Neuron (in vitro differentiated cells): Measurements from ENCODE around the gene SPATS2L.

Experiments used
- H2AFZ ChIP-seq: one replicate; pipeline ENCODE4 v1.6.1; 2013; ENCODE audit warnings: low read depth, mild to moderate bottlenecking, inconsistent platforms, low read length, moderate library complexity
- H3K27me3 ChIP-seq: one replicate; pipeline ENCODE4 v1.6.1; 2013; ENCODE audit warnings: low read length; ENCODE audit not compliant: insufficient read depth
- H3K36me3 ChIP-seq: one replicate; pipeline ENCODE4 v1.6.1; 2013; ENCODE audit warnings: low read length; ENCODE audit not compliant: insufficient read depth
- H3K4me1 ChIP-seq: one replicate; pipeline ENCODE4 v1.6.1; 2013; ENCODE audit warnings: low read length; ENCODE audit not compliant: insufficient read depth
- H3K4me3 ChIP-seq: 2 replicates; pipeline ENCODE4 v1.5.1; 2013; ENCODE audit warnings: mild to moderate bottlenecking, low read length, moderate library complexity
- H3K9me3 ChIP-seq: one replicate; pipeline ENCODE4 v1.6.1; 2013; ENCODE audit warnings: low read length

Gene SPATS2L

DNA sequence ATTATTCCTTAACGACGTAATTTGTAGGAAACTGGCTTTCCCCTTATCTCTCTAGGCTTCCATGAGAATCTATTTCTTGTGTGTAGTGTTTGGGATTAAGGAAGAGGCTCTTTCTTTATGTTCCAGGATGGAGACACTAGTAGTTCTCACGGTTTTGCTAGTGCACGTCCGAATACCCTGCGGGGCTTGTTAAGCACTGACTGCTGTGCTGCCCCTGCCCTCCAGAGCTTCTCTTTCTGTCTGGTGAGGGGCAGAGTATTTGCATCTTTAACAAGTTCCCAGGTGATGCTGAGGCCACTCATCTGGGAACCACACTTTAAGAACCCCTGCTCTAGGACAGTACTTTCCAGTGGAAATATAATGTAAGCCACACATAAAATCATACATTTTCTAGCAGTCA is 76.4 kb downstream of the SPATS2L start:
- Histone ChIP-seq H3K9me3 (no peaks in the 10 kb centered on the region), H3K27me3 (no peaks in the 10 kb centered on the region), H3K4me3 (no peak overlapping the region), H3K36me3 (no peaks in the 10 kb centered on the region), H2AFZ (no peak overlapping the region), H3K4me1 (peaks cover 55% of the 10 kb centered on the region)

DNA sequence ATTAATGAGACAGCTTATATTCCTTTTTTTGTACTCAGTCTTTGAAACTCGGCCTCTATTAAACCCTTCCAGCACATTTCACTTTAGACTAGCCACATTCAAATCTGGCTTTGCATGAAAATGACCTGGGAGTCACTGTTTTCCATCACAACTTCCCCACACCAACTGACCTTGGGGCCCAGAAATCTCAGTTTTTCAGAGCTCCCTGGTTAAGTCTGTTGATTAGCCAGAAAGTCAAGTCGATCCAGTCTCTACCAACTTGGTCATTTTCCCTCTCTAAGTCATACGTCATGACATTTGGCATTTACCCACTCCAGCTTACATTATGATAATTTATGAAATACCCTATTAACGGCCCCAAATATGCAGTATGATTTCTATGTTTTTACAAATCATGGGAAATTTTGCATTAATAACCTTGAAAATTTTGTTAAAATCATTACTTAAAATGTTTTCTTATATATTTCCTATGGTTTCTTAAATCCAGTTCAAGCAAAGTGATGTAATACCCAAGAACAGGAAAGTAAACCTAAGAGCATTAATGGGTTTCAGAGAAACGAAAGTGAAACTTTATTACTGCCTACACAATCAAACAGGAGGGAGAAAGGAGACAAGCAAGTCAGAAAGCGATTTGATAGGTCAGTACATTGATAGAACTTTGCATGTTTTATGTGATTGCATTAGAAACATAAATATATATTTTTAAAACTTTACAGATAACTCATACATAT is 77.1 kb downstream of the SPATS2L start:
- Histone ChIP-seq H3K27me3 (no peaks in the 10 kb centered on the region), H3K4me3 (no peak overlapping the region), H2AFZ (no peak overlapping the region), H3K9me3 (no peaks in the 10 kb centered on the region), H3K36me3 (no peaks in the 10 kb centered on the region), H3K4me1 (peaks cover 48% of the 10 kb centered on the region)

DNA sequence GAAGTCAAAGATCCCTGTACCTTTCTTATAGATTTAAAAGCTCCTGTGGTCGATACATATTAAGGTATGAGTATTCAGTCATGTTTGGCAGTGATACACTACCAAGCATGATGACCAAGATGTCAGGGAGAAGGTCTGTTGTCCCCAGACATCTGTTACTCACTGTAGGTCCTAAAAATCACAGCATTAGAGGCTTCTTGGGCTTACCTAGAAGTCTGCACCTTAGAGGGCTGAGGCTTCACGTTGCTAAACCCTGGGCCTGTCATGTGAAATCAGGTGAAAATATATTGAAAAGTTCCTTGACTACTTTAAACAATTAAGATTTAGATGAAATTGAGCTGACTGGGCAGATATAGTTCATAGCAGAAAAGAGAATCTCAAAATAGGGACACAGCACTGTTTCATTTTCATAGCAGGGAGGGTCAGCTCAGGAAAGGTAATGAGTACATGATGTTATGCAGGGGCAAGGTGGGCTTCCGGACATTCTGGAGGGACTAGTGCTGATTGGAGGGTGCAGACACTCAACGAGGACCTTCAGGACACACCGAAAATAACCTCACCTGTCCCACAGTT is 78.7 kb downstream of the SPATS2L start:
- H3K9me3 ChIP-seq = no peaks in the 10 kb centered on the region

DNA sequence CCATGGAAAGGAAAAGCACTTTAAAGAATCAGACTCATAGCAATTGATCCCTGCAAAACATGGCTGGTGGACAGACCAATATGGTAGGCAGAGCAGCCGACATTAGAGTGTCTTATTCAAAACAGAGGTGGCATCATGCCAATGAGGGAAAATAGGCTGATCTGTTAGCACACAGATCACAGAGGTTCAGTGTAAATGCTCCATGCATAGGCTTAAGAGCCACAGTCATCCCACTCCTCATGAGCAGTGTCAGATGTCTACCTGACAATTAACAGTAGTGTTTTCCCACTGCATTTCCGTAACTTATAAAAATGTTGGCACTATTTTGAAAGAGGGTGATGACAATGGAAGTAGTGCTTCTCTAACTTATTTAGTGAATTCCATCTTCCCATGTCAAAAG is 86.7 kb downstream of the SPATS2L start:
- peaks cover 3% of the 10 kb centered on the region for H3K9me3 ChIP-seq
- peaks cover 22% of the 10 kb centered on the region for H3K4me1 ChIP-seq
- H3K36me3 ChIP-seq = peaks cover 13% of the 10 kb centered on the region
- no peaks in the 10 kb centered on the region for H3K27me3 ChIP-seq
- no peak overlapping the region for H3K4me3 ChIP-seq
- H2AFZ ChIP-seq = no peak overlapping the region

More for the DNA sequence above, 78.7 kb downstream of the SPATS2L start:
- H3K36me3 ChIP-seq = peaks cover 10% of the 10 kb centered on the region
- no peak overlapping the region for H2AFZ ChIP-seq
- peaks cover 32% of the 10 kb centered on the region for H3K4me1 ChIP-seq
- no peaks in the 10 kb centered on the region for H3K27me3 ChIP-seq
- H3K4me3 ChIP-seq = no peak overlapping the region

DNA sequence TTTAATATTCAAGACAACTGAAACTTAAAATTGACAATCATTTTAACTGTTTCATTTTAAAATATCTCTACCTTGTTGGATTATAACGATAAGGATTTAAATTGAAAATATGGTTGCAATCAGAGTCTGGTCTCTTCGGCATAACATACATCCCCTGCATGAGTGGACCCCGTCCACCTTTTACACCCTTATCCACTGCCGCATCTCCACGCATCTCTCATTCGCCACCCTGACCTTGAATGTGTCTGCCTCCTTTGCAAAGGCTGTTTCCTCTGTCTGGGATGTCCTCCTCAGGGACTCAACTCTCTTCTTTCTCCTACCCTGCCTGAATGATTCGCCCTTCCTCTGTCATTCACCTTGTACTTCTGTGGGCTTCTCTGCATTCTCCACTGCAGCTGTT is 87.6 kb downstream of the SPATS2L start:
- peaks cover 13% of the 10 kb centered on the region for H3K36me3 ChIP-seq
- peaks cover 28% of the 10 kb centered on the region for H3K4me1 ChIP-seq
- no peaks in the 10 kb centered on the region for H3K27me3 ChIP-seq
- no peak overlapping the region for H2AFZ ChIP-seq
- no peak overlapping the region for H3K4me3 ChIP-seq
- peaks cover 3% of the 10 kb centered on the region for H3K9me3 ChIP-seq

DNA sequence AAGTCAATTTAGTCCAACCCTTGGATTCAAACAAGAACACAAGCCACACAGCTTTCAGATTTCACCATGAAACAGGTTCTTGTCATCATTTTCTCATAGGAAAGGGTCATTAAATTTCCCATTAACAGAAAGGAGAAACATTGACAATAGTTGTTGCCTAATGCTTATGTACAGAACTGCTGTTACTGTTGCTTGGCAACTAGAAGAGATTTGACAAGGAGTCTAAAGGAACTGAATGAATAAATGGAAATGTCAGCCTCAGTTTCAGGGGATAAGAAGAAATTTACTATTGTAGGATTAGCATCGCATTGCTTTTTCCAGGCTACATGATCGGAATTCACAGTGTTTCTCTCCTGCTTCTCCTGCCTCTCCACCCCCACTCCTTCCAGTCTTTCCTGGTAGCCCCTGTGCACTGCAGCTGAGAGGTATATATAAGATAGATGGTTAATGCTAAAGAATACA is 90.3 kb downstream of the SPATS2L start:
- peaks cover 28% of the 10 kb centered on the region for H3K4me1 ChIP-seq
- no peaks in the 10 kb centered on the region for H3K27me3 ChIP-seq
- H2AFZ ChIP-seq = no peak overlapping the region
- H3K36me3 ChIP-seq = no peaks in the 10 kb centered on the region
- H3K4me3 ChIP-seq = peak overlapping the region; percentile 2
- H3K9me3 ChIP-seq = no peaks in the 10 kb centered on the region

DNA sequence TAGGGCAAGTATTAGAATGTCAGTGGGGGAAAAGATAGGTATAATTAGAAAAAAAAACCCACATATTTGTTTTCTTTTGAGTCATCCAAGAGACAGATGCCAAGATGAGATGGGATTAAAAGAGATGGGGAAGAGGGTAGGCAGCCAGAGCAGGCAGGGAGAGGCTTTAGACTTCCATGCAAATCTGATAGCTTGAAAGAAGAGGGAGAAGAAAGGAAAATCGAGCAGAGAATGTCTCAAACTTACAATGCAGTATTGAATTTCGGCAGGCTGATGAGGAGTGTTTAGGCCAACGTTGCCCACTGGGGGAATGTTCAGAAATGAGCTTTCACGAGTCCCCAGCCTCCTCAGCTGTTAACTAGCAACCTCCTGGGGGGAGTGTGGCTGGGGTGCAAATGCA is 91.3 kb downstream of the SPATS2L start:
- no peaks in the 10 kb centered on the region for H3K9me3 ChIP-seq
- H3K4me3 ChIP-seq = no peak overlapping the region
- H2AFZ ChIP-seq = no peak overlapping the region
- peaks cover 27% of the 10 kb centered on the region for H3K4me1 ChIP-seq
- H3K27me3 ChIP-seq = no peaks in the 10 kb centered on the region
- H3K36me3 ChIP-seq = no peaks in the 10 kb centered on the region

DNA sequence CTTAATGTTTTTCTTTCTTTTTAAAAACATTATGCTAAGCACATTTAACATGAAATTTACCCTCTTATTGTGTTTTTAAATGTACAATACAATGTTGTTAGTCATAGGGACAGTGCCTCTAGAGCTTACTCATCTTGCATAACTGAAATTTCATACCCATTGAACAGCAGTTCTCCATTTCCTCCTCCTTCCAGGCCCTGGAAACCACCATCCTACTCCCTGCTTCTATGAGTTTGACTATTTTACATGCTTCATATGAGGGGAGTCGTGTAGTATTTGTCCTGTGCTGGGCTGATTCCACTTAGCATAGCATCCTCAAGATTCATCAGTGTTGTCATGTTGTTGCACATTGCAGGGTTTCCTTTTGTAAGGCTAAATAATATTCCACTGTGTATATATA is 92.6 kb downstream of the SPATS2L start:
- Histone ChIP-seq H2AFZ (no peak overlapping the region), H3K4me3 (no peak overlapping the region), H3K36me3 (no peaks in the 10 kb centered on the region), H3K4me1 (peaks cover 27% of the 10 kb centered on the region), H3K27me3 (no peaks in the 10 kb centered on the region), H3K9me3 (no peaks in the 10 kb centered on the region)

DNA sequence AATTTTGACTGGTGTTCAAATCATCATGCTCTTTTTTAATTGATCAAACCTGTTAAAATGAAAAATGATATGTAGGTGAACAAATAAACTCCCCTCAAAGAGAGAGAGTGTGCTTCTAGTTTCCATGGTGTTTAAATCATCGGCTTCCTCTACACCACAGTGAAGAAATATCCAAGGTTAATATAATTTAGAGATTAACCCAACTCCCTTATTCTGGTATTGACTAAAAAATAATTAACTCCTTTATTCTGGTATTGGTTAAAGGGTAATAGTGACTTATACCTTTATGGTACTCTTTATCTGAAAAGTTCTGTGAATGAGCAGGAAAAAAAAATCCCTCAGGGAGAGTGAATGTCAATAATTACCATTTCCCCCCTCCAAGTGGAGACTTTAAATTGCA is 93.1 kb downstream of the SPATS2L start:
- no peaks in the 10 kb centered on the region for H3K36me3 ChIP-seq
- H2AFZ ChIP-seq = no peak overlapping the region
- H3K4me3 ChIP-seq = no peak overlapping the region
- no peaks in the 10 kb centered on the region for H3K27me3 ChIP-seq
- H3K4me1 ChIP-seq = peaks cover 27% of the 10 kb centered on the region
- no peaks in the 10 kb centered on the region for H3K9me3 ChIP-seq

DNA sequence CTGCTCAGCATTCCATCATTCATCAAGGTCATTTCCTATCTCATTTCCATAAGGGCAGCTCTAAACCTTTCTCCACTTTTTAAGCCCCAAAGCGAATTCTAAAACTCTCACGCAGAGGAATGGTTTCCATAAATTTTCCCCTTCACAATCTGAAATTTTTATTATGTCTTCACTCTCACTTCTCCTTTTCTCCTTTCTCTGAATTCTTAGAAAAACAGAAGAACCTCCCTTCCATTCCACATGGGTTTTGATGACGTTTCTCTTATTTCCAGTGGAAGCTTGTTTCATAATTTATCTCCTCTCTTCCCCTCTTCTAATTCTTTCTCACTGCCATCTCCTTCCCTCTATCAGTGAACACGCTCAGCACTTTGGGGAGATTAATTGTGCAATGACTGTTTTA is 97.3 kb downstream of the SPATS2L start:
- Histone ChIP-seq H3K4me3 (no peak overlapping the region), H3K9me3 (no peaks in the 10 kb centered on the region), H2AFZ (no peak overlapping the region), H3K27me3 (no peaks in the 10 kb centered on the region), H3K4me1 (peaks cover 12% of the 10 kb centered on the region), H3K36me3 (no peaks in the 10 kb centered on the region)

DNA sequence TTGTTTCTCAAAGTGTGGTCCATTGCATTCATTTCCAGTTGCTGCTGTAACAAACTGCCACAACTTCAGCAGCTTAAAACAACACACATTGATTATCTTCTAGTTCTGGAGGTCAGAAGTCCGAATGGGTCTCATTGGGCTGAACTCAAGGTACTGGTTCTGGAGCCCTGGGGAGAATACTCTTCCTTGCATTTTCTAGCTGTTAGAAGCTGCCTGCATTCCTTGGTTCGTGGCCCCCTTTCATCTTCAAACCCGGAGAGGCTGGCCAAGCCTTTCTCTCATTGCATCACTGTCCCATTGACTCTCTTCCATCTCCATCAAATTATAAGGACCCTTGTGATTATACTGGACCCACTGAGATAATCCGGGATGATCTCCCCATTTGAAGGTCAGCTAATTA is 98.1 kb downstream of the SPATS2L start:
- H3K4me3 ChIP-seq = no peak overlapping the region
- H3K27me3 ChIP-seq = no peaks in the 10 kb centered on the region
- H2AFZ ChIP-seq = no peak overlapping the region
- H3K36me3 ChIP-seq = no peaks in the 10 kb centered on the region
- no peaks in the 10 kb centered on the region for H3K9me3 ChIP-seq
- peaks cover 12% of the 10 kb centered on the region for H3K4me1 ChIP-seq

DNA sequence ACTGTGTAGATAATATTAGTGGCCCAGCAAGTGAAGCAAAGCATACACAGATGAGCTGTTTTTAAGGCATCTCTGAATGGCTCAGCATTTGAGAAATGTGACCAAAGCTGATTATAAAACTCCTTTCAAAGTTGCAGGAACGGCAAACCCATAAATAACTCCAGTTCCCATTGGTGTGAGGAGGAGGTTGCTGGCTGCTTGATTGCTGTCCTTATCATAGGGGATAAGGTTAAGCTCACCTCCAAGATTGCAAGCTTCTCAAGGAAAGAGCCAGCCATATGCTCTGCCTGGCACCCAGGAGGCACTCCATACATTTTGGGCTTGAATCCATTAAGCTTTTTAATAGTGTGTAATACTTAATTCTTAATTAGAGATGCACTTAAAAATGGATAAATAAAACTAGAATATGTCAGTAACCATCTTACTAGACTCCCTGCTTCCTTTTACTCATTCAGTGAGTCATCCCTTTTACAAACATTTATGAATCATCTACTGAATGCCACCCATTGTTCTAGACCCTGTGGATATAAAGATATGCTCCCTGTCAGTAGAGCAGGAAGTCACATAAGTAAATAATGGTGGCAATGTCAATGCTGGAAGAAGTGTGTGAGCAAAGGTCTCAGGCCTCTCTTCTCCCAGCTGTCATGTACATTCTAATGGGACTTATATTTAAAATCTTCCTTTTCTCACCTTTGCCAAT is 99.3 kb downstream of the SPATS2L start:
- Histone ChIP-seq H2AFZ (no peak overlapping the region), H3K27me3 (no peaks in the 10 kb centered on the region), H3K9me3 (no peaks in the 10 kb centered on the region), H3K4me3 (no peak overlapping the region), H3K4me1 (peaks cover 12% of the 10 kb centered on the region), H3K36me3 (no peaks in the 10 kb centered on the region)

DNA sequence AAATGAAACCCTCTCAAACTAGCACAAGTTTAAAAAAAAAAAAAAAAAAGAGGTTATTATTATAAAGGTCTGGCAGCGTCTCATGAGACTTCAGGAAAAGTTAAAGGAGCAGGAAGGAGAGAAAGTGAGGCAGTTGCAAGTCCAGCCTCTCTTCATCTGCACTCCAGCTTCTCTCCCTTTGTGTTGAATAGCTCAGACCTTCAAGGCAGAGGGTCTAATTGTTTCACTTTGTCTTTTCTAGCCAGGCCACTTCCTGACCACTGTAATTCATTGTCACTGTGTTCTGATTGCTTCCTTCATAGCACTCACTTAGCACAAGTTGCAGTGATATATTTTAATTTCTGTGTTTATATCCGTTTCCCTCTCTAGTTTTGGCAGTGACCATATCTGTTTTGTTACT is 99.9 kb downstream of the SPATS2L start:
- Histone ChIP-seq H3K4me3 (no peak overlapping the region), H3K36me3 (no peaks in the 10 kb centered on the region), H3K27me3 (no peaks in the 10 kb centered on the region), H3K9me3 (no peaks in the 10 kb centered on the region), H3K4me1 (peaks cover 12% of the 10 kb centered on the region), H2AFZ (no peak overlapping the region)
